ENCODE results near the gene ATG4D. TPM values are rescaled to one million over a fixed set of nuclear protein-coding genes. Genes with fewer than 3 reads are reported as not detected.

Gene ATG4D
- polyA plus RNA-seq (ENCODE audit: insufficient read length in 10 of 10), result 10 to 100 TPM; 15.1 to 25.3 (median 20.6) TPM
- long read RNA-seq, donor 1, partial matches to known transcripts, result 5 of 9 reads
- long read RNA-seq, donor 1, other reads (novel, unspliced or antisense), result 0 of 9 reads
- long read RNA-seq, donor 2, partial matches to known transcripts, result 21 of 25 reads
- long read RNA-seq, donor 2, other reads (novel, unspliced or antisense), result 0 of 25 reads
- long read RNA-seq, donor 3, result 0 reads
- long read RNA-seq, donor 4, partial matches to known transcripts, result 0 of 2 reads
- long read RNA-seq, donor 4, other reads (novel, unspliced or antisense), result 0 of 2 reads
- long read RNA-seq, donor 5, partial matches to known transcripts, result 0 of 4 reads
- long read RNA-seq, donor 5, other reads (novel, unspliced or antisense), result 0 of 4 reads
- long read RNA-seq, donor 6, partial matches to known transcripts, result 23 of 30 reads
- long read RNA-seq, donor 6, other reads (novel, unspliced or antisense), result 0 of 30 reads
- long read RNA-seq, donor 7, partial matches to known transcripts, result 17 of 19 reads
- long read RNA-seq, donor 7, other reads (novel, unspliced or antisense), result 0 of 19 reads
- long read RNA-seq, donor 8, partial matches to known transcripts, result 0 of 1 reads
- long read RNA-seq, donor 8, other reads (novel, unspliced or antisense), result 0 of 1 reads
- long read RNA-seq, donor 9, partial matches to known transcripts, result 0 of 1 reads
- long read RNA-seq, donor 9, other reads (novel, unspliced or antisense), result 0 of 1 reads

DNA sequence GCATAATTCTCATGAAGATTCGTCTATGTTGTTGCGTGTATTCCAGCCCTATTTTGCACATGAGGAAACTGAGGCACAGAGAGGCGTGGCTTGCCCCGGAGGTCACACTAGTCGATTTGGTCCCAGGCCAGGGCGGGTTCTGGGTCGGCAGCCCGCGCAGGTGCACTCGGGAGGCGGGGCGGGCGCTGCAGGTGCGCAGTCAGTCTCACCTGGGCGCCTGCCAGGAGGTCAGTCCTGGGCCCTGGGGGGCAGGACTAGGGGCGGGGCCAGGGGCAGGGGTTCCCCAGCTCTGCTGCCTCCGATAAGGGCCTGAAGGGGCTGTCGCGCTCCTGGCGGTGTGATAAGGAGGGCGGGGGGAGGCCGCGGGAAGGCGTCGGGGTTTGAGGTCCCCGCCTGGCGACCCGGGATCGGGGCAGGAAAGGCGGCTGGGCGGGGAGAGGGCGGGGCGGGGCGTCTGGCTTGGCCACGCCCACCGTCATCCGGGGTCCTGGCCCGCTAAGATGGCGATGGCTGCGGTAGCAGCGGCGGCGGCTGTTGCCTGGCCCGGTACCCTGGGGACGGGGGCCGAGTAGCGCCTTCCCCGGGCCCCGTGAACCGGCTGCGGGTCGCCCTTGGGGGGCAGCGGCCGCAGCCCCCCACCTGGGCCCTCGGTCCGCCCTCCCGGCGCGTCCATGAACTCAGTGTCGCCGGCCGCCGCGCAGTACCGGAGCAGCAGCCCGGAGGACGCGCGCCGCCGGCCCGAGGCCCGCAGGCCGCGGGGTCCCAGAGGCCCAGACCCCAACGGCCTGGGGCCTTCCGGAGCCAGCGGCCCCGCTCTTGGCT, at the start of gene ATG4D:
Gene ATG4D (plus strand): TSS at position 485 of the 822 bp plus-strand sequence. CDS start 187 bp downstream, at position 672.
- DNase-seq, result peak; percentile 60 to 90 (median 75)

GRCh38 chr19:10497371-10497770, 46.3 kb upstream of the ATG4D start:
- DNase-seq, result no peak

- no peak for DNase-seq
These were observed 44.0 kb upstream of the ATG4D start for GRCh38 chr19:10499550-10500246.

GRCh38 chr19:10500247-10500592, 43.5 kb upstream of the ATG4D start:
- no peak for DNase-seq

DNA sequence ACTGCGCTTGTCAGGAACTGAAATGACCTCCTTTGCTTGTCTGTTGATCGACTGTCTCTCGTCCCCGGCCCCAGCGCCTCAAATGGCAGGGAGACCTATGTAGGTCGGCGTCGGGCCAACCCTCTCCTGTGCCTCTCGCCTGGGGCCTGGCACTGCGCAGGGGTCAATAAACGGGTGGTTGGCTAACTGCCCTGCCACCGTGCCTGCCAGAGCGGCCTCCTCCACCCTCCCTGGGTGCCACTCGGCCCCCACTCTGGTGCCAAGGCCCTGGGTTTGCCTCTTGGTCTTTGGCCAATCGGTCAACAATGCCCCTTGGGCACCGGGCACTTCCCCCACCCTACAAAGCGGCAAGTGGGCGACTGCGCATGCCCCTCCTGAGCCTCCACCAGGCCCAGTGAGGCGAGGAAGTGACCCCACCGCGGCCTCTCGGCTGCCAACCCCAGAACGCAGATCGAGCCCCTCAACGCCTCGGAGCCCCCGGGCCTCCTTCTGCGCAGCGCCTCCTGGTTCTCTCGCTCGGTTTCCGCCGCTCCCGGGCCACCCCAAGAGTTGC, 41.7 kb upstream of the ATG4D start:
- peak in 2 of 3 donors; percentile 39 to 61 for DNase-seq

DNA sequence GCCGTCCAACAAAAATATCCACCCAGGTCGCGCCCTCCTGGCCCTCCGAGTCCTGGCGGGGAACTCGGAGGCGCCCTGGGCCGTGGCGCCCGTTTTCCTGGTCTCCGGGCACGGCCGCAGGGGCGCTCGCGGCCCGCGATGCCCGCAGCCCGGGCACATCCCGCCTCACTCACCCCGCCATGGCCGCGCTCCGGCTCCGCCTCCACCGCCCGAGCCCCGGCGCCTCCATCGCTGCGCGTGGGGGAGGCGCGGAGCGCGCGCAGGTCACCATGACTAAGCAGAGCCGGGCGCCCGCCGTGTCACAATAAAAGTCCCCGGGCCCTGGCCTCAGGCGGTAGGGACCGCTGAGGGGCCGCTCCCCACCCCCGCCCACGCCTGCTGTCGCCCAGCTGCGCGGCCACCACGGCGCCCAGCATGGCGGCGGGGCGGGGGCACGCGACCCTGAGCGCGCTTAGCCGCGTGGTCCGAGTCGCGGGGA, 41.1 kb upstream of the ATG4D start:
- DNase-seq, result peak; percentile 94 to 97 (median 96)

GRCh38 chr19:10503002-10503789, 40.5 kb upstream of the ATG4D start, which contains the start of gene KEAP1:
KEAP1 (minus strand) TSS chr19:10503356; CDS start chr19:10500033, 3,323 bp downstream.
- DNase-seq, result peak; percentile 30 to 90 (median 64)

GRCh38 chr19:10505583-10506229, 38.0 kb upstream of the ATG4D start:
- DNase-seq, result peak; percentile 32 to 75 (median 67)

GRCh38 chr19:10508036-10508435, 35.7 kb upstream of the ATG4D start:
- no peak for DNase-seq

- DNase-seq, result no peak
These were observed 35.0 kb upstream of the ATG4D start for GRCh38 chr19:10508707-10509106.

GRCh38 chr19:10510301-10510802, 33.4 kb upstream of the ATG4D start:
- peak in 1 of 3 donors; percentile 25 for DNase-seq

GRCh38 chr19:10513223-10513622, 30.5 kb upstream of the ATG4D start:
- DNase-seq, result no peak

GRCh38 chr19:10514211-10515145, 29.2 kb upstream of the ATG4D start:
- peak in 1 of 3 donors; percentile 29 for DNase-seq

DNA sequence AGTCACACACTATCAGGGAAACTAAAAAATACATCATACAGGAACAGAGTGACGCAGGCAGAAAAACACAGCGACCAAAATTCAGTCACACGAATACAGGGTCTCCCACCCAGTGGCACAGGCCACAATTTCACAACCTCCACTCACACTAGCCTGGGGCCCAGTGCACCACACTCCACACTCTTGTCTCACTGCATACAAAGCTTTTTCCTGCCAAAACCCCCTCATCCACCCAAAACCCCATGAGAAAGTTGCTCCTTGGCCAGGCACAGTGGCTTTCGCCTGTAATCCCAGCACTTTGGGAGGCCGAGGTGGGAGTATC, 27.7 kb upstream of the ATG4D start:
- no peak for DNase-seq

DNA sequence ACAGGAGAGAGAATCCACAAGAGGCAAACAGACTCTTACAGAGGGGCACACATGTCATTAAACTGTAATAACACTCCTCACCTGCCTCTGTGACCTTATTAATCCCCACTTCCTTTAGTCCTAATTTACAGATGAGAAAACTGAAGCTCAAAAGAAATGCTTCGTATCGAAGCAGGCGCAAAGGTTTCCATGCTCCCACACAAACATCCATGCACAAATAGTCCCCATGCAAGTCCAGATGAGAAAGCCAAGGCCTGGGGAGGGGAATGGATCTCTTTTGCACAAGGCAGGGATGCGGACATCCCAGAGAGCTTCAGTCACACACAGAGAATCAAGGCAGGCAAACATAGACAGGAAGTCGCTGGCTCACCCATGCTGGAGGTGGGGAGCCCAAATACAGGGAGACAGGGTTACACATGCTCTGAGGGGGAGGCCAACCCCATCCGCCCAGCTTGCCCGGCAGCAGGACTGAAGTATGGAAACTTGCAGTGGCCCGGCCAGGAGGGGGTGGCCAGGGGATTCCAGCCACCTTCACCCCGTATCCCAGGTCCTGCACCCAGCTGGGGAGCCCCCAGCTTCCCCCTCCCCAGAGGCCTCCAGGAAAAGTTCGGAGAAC, 26.9 kb upstream of the ATG4D start:
- DNase-seq, result peak in 1 of 3 donors; percentile 17

DNA sequence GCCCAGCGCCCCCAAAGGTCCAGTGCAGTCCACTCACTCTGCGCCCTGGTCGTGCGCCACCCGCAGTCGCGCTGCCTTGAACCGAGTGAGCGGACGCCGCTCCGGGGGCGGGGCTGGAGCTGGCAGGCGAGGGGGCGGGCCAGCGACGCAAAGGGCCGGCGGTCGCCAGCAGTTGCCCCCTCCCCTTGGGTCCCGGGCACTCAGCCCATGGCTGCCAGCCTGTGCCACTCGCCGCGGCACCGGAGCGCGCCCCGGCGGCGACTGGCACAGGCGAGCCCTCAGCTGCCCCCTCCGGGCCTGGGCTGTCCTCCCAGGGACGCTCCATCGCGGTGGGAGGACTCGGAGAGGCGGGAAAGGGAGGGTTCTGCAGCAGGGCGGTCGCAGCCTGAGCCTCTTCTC, 26.3 kb upstream of the ATG4D start, which contains the start of gene S1PR5:
Gene S1PR5 (minus strand): TSS at position 87 of the 399 bp plus-strand sequence. CDS start 2,436 bp downstream, outside the sequence.
- peak in 1 of 3 donors; percentile 36 for DNase-seq

- DNase-seq, result peak in 1 of 3 donors; percentile 45
These were observed 25.8 kb upstream of the ATG4D start for GRCh38 chr19:10517760-10518443.
